Measurements from ENCODE around the gene ADM2.

DNA sequence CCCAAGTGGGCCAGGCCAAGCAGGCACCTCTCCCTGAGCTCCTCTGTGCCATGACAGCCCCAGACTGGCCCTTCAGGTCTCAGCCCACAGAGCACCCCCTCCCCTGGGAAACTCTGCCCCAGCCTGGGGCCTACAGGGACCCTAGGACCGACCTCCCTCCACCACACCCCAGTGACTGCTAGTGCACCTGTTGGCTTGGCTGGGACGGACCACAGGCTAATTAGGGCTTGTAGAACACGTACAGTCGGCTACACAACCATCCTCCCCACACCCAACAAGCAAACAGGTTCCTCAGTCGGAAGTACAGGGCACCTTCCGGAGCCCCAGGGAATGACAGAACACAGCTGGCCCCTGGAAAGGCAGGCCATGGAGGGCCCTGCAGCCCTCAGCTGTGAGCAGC lies 10.9 kb upstream of the ADM2 start:
- TF ChIP-seq, protein P1, sequence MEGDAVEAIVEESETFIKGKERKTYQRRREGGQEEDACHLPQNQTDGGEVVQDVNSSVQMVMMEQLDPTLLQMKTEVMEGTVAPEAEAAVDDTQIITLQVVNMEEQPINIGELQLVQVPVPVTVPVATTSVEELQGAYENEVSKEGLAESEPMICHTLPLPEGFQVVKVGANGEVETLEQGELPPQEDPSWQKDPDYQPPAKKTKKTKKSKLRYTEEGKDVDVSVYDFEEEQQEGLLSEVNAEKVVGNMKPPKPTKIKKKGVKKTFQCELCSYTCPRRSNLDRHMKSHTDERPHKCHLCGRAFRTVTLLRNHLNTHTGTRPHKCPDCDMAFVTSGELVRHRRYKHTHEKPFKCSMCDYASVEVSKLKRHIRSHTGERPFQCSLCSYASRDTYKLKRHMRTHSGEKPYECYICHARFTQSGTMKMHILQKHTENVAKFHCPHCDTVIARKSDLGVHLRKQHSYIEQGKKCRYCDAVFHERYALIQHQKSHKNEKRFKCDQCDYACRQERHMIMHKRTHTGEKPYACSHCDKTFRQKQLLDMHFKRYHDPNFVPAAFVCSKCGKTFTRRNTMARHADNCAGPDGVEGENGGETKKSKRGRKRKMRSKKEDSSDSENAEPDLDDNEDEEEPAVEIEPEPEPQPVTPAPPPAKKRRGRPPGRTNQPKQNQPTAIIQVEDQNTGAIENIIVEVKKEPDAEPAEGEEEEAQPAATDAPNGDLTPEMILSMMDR (IDR thresholded peaks at IDR 0.05): no peak
- no peak for TF ChIP-seq POLR2A (IDR thresholded peaks at IDR 0.05)
